K562 (cell line): ENCODE data around the gene EME1. TPM values are rescaled to one million over a fixed set of nuclear protein-coding genes. Genes with fewer than 3 reads are reported as not detected.

Experiments used
- ATAC-seq: fragments of 200-7000 bp; cut with Tn5 transposase; 3 replicates; pipeline ENCODE4 v1.9.1; 2020; ENCODE audit warnings: moderate library complexity
- BruUV-seq: library from RNA; stranded (reverse); fragments of 400-500 nt; replicated peaks from 2 replicates; lab custom pipeline; 2021; lab: Mats Ljungman, UMichigan
- CTCF ChIA-PET: fragments of 300-600 bp; formaldehyde crosslinking; extraction: SDS; loops from one replicate; lab custom pipeline; 2021; ENCODE audit warnings: low intra/inter-chr PET ratio; lab: Yijun Ruan, JAX
- POLR2A ChIA-PET: fragments of 300-600, 350-650 bp; sonication (Branson Sonifier 250); formaldehyde crosslinking; extraction: SDS; loops from one replicate; lab custom pipeline; 2021; ENCODE audit warnings: antibody characterized with exemption, inconsistent platforms; lab: Yijun Ruan, JAX
- DNase-seq, 4 experiments: peaks; one replicate each; pipeline versions ENCODE4 v3.0.0 to v3.0.0-alpha.2; 2011 to 2018; ENCODE audit warnings: low spot score in 3 of 4, mixed read lengths in 3 of 4; ENCODE audit errors: extremely low read depth in 1 of 4
- FAIRE-seq: peaks from 2 replicates; lab custom pipeline; 2011; peaks lifted over from hg19 to GRCh38; lab: Jason Lieb, UNC
- H2AFZ ChIP-seq: 2 replicates; pipeline ENCODE4 v1.6.0; 2011; ENCODE audit warnings: low read depth, low read length, control low read depth, inconsistent platforms
- H3K27ac ChIP-seq: fragments of 200-600 bp; 3 replicates; pipeline ENCODE4 v1.8.0; 2011; ENCODE audit warnings: low read depth, mild to moderate bottlenecking, control low read depth, inconsistent platforms, low read length, moderate library complexity, mixed read lengths; ENCODE audit errors: extremely low read depth
- H3K27me3 ChIP-seq, 2 experiments: fragments of 300-600 bp in 1 of 2; 2 replicates in 1 of 2; 3 replicates in 1 of 2; pipeline versions ENCODE4 v1.6.0 to v1.8.0; 2011; ENCODE audit warnings: inconsistent platforms in 2 of 2, low read length in 2 of 2, mild to moderate bottlenecking in 1 of 2, mixed read lengths in 1 of 2, moderate library complexity in 1 of 2; ENCODE audit not compliant: control insufficient read depth in 2 of 2, insufficient read depth in 2 of 2
- H3K36me3 ChIP-seq: fragments of 300-600 bp; 3 replicates; pipeline ENCODE4 v1.8.0; 2011; ENCODE audit warnings: mild to moderate bottlenecking, low read length, inconsistent platforms; ENCODE audit not compliant: control insufficient read depth, insufficient read depth
- H3K4me1 ChIP-seq, 2 experiments: fragments of 200-600 bp in 1 of 2; replicated peaks in 1 of 2; 2 replicates in 1 of 2; 3 replicates in 1 of 2; pipeline versions ENCODE4 v1.5.1 to v1.8.0; 2011; ENCODE audit warnings: inconsistent platforms in 2 of 2, low read length in 2 of 2, mild to moderate bottlenecking in 1 of 2, mixed read lengths in 1 of 2, moderate library complexity in 1 of 2; ENCODE audit not compliant: control insufficient read depth in 2 of 2, insufficient read depth in 2 of 2
- H3K4me2 ChIP-seq: 2 replicates; pipeline ENCODE4 v1.6.1; 2011; ENCODE audit warnings: low read length, control low read depth, inconsistent platforms, mixed read lengths; ENCODE audit not compliant: insufficient read depth
- H3K4me3 ChIP-seq: fragments of 200-600 bp; sonication (generic), shearing (Covaris generic); 2 replicates; pipeline ENCODE4 v1.5.1; 2016; ENCODE audit warnings: control low read depth, inconsistent platforms
- H3K79me2 ChIP-seq: fragments of 200-600 bp; 3 replicates; pipeline ENCODE4 v1.8.0; 2011; ENCODE audit warnings: low read length, inconsistent platforms; ENCODE audit not compliant: control insufficient read depth, insufficient read depth
- H3K9ac ChIP-seq, 2 experiments: 2 replicates each; pipeline versions ENCODE4 v1.6.0 to v1.6.1; 2011; ENCODE audit warnings: low read depth in 2 of 2, low read length in 2 of 2, control low read depth in 1 of 2, inconsistent platforms in 1 of 2, mild to moderate bottlenecking in 1 of 2, mixed read lengths in 1 of 2; ENCODE audit not compliant: insufficient read depth in 1 of 2
- H3K9me1 ChIP-seq: one replicate; pipeline ENCODE4 v1.6.0; 2011; ENCODE audit warnings: inconsistent platforms, mild to moderate bottlenecking, low read length, moderate library complexity; ENCODE audit not compliant: control insufficient read depth, insufficient read depth
- H3K9me3 ChIP-seq: replicated peaks from 2 replicates; pipeline ENCODE4 v1.5.1; 2011; ENCODE audit warnings: low read depth, low read length, inconsistent platforms; ENCODE audit not compliant: control insufficient read depth, insufficient read depth
- H4K20me1 ChIP-seq: replicated peaks from 2 replicates; pipeline ENCODE4 v1.6.1; 2011; ENCODE audit warnings: low read length, inconsistent platforms, mixed read lengths; ENCODE audit not compliant: control insufficient read depth, insufficient read depth
- CREB1 ChIP-seq, 2 experiments: sonication (generic) in 1 of 2; formaldehyde crosslinking in 1 of 2; IDR thresholded peaks; 2 replicates each; pipeline versions ENCODE4 v1.6.1 to v1.8.0; 2012 to 2022; ENCODE audit warnings: inconsistent platforms in 1 of 2, mild to moderate bottlenecking in 1 of 2, missing genetic modification reagents in 1 of 2, moderate library complexity in 1 of 2
- HMG20A ChIP-seq: fragments of 450-650 bp; formaldehyde crosslinking; conservative IDR thresholded peaks from 2 replicates; pipeline ENCODE4 v1.4.0; 2020; ENCODE audit warnings: mild to moderate bottlenecking, mixed read lengths
- KAT7 ChIP-seq: sonication (generic); formaldehyde crosslinking; IDR thresholded peaks from 2 replicates; pipeline ENCODE4 v1.8.0; 2022; ENCODE audit warnings: missing genetic modification reagents, mild to moderate bottlenecking, borderline replicate concordance
- KLF6 ChIP-seq: fragments of 250-450 bp; sonication (Bioruptor Pico); IDR thresholded peaks from 2 replicates; pipeline ENCODE4 v1.4.0; 2020; ENCODE audit warnings: mild to moderate bottlenecking, moderate library complexity, borderline replicate concordance
- NR2C1 ChIP-seq, 2 experiments: fragments of 450-650 bp; IDR thresholded peaks; 2 replicates each; pipeline ENCODE4 v1.6.1; 2017; ENCODE audit warnings: mild to moderate bottlenecking in 2 of 2, antibody characterized with exemption in 1 of 2, inconsistent platforms in 1 of 2, missing compliant biosample characterization in 1 of 2, missing genetic modification characterization in 1 of 2
- RBM25 ChIP-seq: fragments of 200-400 bp; formaldehyde crosslinking; IDR thresholded peaks from 2 replicates; pipeline ENCODE4 v1.6.1; 2018; ENCODE audit warnings: low read length, low read depth, moderate library complexity; ENCODE audit not compliant: severe bottlenecking
- RHOXF2B ChIP-seq: fragments of 250-450 bp; sonication (Bioruptor Pico); conservative IDR thresholded peaks from 2 replicates; pipeline ENCODE4 v1.5.1; 2021
- SMAD2 ChIP-seq: fragments of 150-350 bp; IDR thresholded peaks from 2 replicates; pipeline ENCODE4 v1.6.1; 2014; ENCODE audit warnings: low read depth, mild to moderate bottlenecking, low read length
- ZNF696 ChIP-seq: fragments of 250-450 bp; sonication (Bioruptor Pico); conservative IDR thresholded peaks from 2 replicates; pipeline ENCODE4 v1.4.0; 2020; ENCODE audit warnings: mild to moderate bottlenecking, moderate library complexity
- WGBS: fragments of 100-300 bp; shearing (Covaris generic); methylation state at CpG from one replicate; pipeline ENCODE4 v1.1.6; 2016; ENCODE audit warnings: low coverage, mixed read lengths; ENCODE audit not compliant: insufficient coverage; ENCODE audit errors: missing lambda C conversion rate; 5-methylcytosine and 5-hydroxymethylcytosine counted together
- in situ Hi-C: fragments of 300-500 bp; cut with MboI; formaldehyde crosslinking; loops from 4 replicates; pipeline ENCODE4 v1.15.0; 2018; ENCODE audit warnings: inconsistent platforms, mixed read lengths
- intact Hi-C: fragments of 100-400 bp; cut with micrococcal nuclease; formaldehyde crosslinking; loops from 2 replicates; pipeline ENCODE4 v1.14.2; 2022
- polyA plus RNA-seq, 8 experiments: library from polyadenylated mRNA; depleted of rRNA in 4 of 8; stranded (reverse) in 5 of 8; unstranded in 3 of 8; fragments of >200 nt; fragmentation: Nextera tagmentation in 2 of 8; fragmentation: Illumina TruSeq in 1 of 8; extraction: Ambion mirVana in 2 of 8; extraction: Trizol in 1 of 8; gene quantifications; 2 replicates each; pipeline versions ENCODE4 v1.2.1 to v1.2.3, GENCODE V29; 2011 to 2014; ENCODE audit warnings: inconsistent platforms in 1 of 8, missing spikeins in 1 of 8
- total RNA-seq, 7 experiments: library from RNA; depleted of rRNA in 6 of 7; stranded (reverse); fragments of >200 nt in 6 of 7; fragmentation: Illumina TruSeq in 2 of 7; extraction: Trizol in 2 of 7; gene quantifications; 2 replicates each; pipeline versions ENCODE4 v1.2.1 to v1.2.3, GENCODE V29; 2011 to 2021; ENCODE audit warnings: low replicate concordance in 1 of 7
- TF ChIP-seq, protein P1 (sequence below), 2 experiments: fragments of 250-450 bp in 1 of 2; fragments of 450-650 bp in 1 of 2; sonication (Bioruptor Pico) in 1 of 2; IDR thresholded peaks; 2 replicates each; pipeline versions ENCODE4 v1.6.1 to v1.8.0; 2016 to 2021; ENCODE audit warnings: mild to moderate bottlenecking in 2 of 2, moderate library complexity in 2 of 2, missing compliant biosample characterization in 1 of 2, missing genetic modification characterization in 1 of 2

EME1 gene
- total and polyA plus RNA-seq, 9 of the 15 experiments (the other 6 are each of a cell fraction or from before 2014, with no cell fraction given), result 14.6 to 44.1 (median 24.0) TPM

DNA sequence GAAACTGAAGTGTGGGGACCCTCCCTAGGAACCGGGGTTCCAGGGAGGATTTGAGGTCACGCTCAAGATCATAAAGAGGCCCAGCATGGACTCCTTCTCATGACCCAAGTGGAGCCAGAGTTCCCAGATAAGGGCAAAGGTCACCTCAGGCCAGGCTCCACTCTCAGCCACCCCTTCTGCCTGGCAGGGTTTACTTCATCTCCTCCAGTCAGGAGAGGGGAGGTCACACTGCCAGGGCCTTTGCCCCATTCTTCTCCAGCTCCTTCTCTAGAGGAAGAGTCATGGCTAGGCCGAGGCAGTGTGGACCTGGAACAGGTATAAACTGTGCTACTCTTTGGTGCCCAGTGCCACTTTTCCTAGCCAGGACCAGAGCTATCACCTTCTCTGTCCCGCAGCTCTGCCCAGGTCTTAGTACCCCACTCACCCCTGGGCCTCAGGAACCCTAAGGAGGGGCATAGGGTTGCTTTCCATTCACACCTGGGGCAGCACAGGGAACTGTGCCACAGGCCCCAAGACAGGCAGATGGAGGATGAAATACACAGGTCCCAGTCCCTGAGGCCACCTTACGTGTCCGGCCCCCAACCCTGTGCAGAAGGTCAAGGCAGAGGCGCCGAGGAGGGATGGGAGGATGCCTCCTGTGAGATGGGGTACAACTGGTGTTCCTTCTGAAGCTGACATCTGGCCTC is 52.1 kb downstream of the EME1 start:
- Histone ChIP-seq H3K9me1 (no peaks in the 10 kb centered on the region), H4K20me1 (no peaks in the 10 kb centered on the region), H3K79me2 (no peaks in the 10 kb centered on the region), H3K9me3 (no peaks in the 10 kb centered on the region), H3K9ac (peak overlapping the region; percentile 17 to 84; a peak in 3 of 4 replicates), H3K36me3 (no peaks in the 10 kb centered on the region), H3K27ac (no peak overlapping the region), H3K4me3 (no peak overlapping the region), H3K4me2 (peak overlapping the region; percentile 89)
- POLR2A ChIA-PET, result interaction anchor here (0.6 to 1.0 kb wide), 3 partner anchors 19 to 519 kb away, joined by 3 read pairs; no protein-coding TSS in a partner anchor
- no peak for FAIRE-seq
- intact Hi-C loops (no loop called here), in situ Hi-C loops (no loop called here)
- TF ChIP-seq CREB1 (IDR thresholded peaks at IDR 0.05) (no peak), CREB1 (CRISPR knock-in tag; IDR thresholded peaks at IDR 0.05) (peak; percentile 24; the same call in 1 of the 2 replicates), HMG20A (CRISPR knock-in tag) (no peak), RHOXF2B (CRISPR knock-in tag) (no peak), KLF6 (CRISPR knock-in tag) (no peak), RBM25 (no peak), KAT7 (peak; percentile 77), ZNF696 (no peak), SMAD2 (no peak), NR2C1 (IDR thresholded peaks at IDR 0.05) (no peak), NR2C1 (tag; IDR thresholded peaks at IDR 0.05) (peak; percentile 63)
- TF ChIP-seq, protein P1, sequence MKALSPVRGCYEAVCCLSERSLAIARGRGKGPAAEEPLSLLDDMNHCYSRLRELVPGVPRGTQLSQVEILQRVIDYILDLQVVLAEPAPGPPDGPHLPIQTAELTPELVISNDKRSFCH (CRISPR knock-in tag; IDR thresholded peaks at IDR 0.05), result no peak
- TF ChIP-seq, protein P1 (tag; IDR thresholded peaks at IDR 0.05), result 0 out of 2 replicates have a peak, but pooled peaks have one; percentile 37
- TF ChIP-seq, all 486 proteins: peak for 4
- CTCF ChIA-PET, result no interaction called here
- Histone ChIP-seq H2AFZ (peak overlapping the region; percentile 75), H3K27me3 (no peaks in the 10 kb centered on the region), H3K4me1 (peaks cover 34 to 36% of the 10 kb centered on the region in 2 experiments)
- DNase-seq, result no peak
- 85% methylated on average over 8 of the region's 8 CpGs for WGBS
- BruUV-seq, result no TSS peak
- no peak for ATAC-seq
